SU-DHL-6 (cell line): ENCODE measurements around the gene CIZ1.
"Not testable (repeated sequence)": the region's sequence is repeated elsewhere in the genome, so short reads cannot be mapped to it uniquely, and the experiment has no call there.

Source experiments
- H2AFZ ChIP-seq: fragments of 200-600 bp; sonication (generic); 2 replicates; pipeline ENCODE4 v1.6.1; 2014; ENCODE audit warnings: low read depth, mild to moderate bottlenecking, moderate library complexity, mixed read lengths, antibody characterized with exemption, low read length; ENCODE audit not compliant: severe bottlenecking
- H3F3A ChIP-seq: fragments of 200-600 bp; shearing (Covaris generic); 2 replicates; pipeline ENCODE4 v1.6.0; 2016; ENCODE audit warnings: antibody characterized with exemption, mild to moderate bottlenecking; ENCODE audit not compliant: insufficient read depth
- H3K27ac ChIP-seq: fragments of 200-600 bp; sonication (generic); 2 replicates; pipeline ENCODE4 v1.5.1; 2016; ENCODE audit warnings: low read depth, mild to moderate bottlenecking, low read length, moderate library complexity, mixed read lengths
- H3K27me3 ChIP-seq: fragments of 200-600 bp; sonication (generic), shearing (Covaris generic); 2 replicates; pipeline ENCODE4 v1.6.0; 2014; ENCODE audit warnings: mild to moderate bottlenecking, low read length
- H3K36me3 ChIP-seq: fragments of 200-600 bp; sonication (generic); 2 replicates; pipeline ENCODE4 v1.6.1; 2014; ENCODE audit warnings: mild to moderate bottlenecking, low read length, mixed read lengths
- H3K4me2 ChIP-seq: fragments of 300-600, 200-600 bp; shearing (Covaris generic), sonication (generic); 2 replicates; pipeline ENCODE4 v1.6.0; 2014; ENCODE audit warnings: low read length, low read depth, mild to moderate bottlenecking; ENCODE audit not compliant: poor library complexity, severe bottlenecking
- H3K4me3 ChIP-seq: fragments of 200-600 bp; sonication (generic); 2 replicates; pipeline ENCODE4 v1.5.1; 2014; ENCODE audit warnings: antibody characterized with exemption, low read length, mild to moderate bottlenecking, mixed read lengths; ENCODE audit not compliant: insufficient read depth, poor library complexity, severe bottlenecking
- H3K79me2 ChIP-seq: fragments of 200-600 bp; sonication (generic); 2 replicates; pipeline ENCODE4 v1.6.1; 2014; ENCODE audit warnings: mild to moderate bottlenecking, low read length, moderate library complexity; ENCODE audit not compliant: insufficient read depth
- H3K9ac ChIP-seq: fragments of 200-600 bp; sonication (generic); 2 replicates; pipeline ENCODE4 v1.7.0; 2014; ENCODE audit warnings: mild to moderate bottlenecking, low read length
- H3K9me2 ChIP-seq: fragments of 200-600 bp; sonication (generic); replicated peaks from 2 replicates; pipeline ENCODE4 v1.6.1; 2014; ENCODE audit warnings: low read length; ENCODE audit not compliant: insufficient read depth
- H3K9me3 ChIP-seq: fragments of 200-600 bp; sonication (generic); 2 replicates; pipeline ENCODE4 v1.6.1; 2014; ENCODE audit warnings: low read length, mixed read lengths; ENCODE audit not compliant: insufficient read depth
- H4K20me1 ChIP-seq: fragments of 200-600 bp; sonication (generic); 2 replicates; pipeline ENCODE4 v1.6.1; 2014; ENCODE audit warnings: low read depth, mild to moderate bottlenecking, antibody characterized with exemption, low read length, moderate library complexity, mixed read lengths
- EZH2phosphoT487 ChIP-seq: fragments of 200-600 bp; sonication (generic), shearing (Covaris generic); conservative IDR thresholded peaks from 2 replicates; pipeline ENCODE4 v1.6.1; 2018; ENCODE audit warnings: mild to moderate bottlenecking, antibody characterized with exemption, low read length, moderate library complexity, mixed read lengths
- TF ChIP-seq, protein P1 (sequence below): fragments of 200-600 bp; sonication (generic); IDR thresholded peaks from one replicate; pipeline ENCODE4 v1.5.1; 2017; ENCODE audit warnings: antibody characterized with exemption, mild to moderate bottlenecking, low read length, moderate library complexity; ENCODE audit not compliant: insufficient read depth, poor library complexity, severe bottlenecking

CIZ1 gene

GRCh38 chr9:128231638-128232527, 40.5 kb upstream of the CIZ1 start:
- Histone ChIP-seq H3K36me3 (no peaks in the 10 kb centered on the region), H3K27ac (no peak overlapping the region), H3K4me2 (no peak overlapping the region), H3K27me3 (no peaks in the 10 kb centered on the region), H4K20me1 (no peaks in the 10 kb centered on the region), H3K9me3 (no peaks in the 10 kb centered on the region), H2AFZ (no peak overlapping the region), H3K4me3 (no peak overlapping the region), H3K9me2 (no peaks in the 10 kb centered on the region), H3K79me2 (no peaks in the 10 kb centered on the region), H3F3A (no peaks in the 10 kb centered on the region), H3K9ac (no peak overlapping the region)
- TF ChIP-seq, protein P1, sequence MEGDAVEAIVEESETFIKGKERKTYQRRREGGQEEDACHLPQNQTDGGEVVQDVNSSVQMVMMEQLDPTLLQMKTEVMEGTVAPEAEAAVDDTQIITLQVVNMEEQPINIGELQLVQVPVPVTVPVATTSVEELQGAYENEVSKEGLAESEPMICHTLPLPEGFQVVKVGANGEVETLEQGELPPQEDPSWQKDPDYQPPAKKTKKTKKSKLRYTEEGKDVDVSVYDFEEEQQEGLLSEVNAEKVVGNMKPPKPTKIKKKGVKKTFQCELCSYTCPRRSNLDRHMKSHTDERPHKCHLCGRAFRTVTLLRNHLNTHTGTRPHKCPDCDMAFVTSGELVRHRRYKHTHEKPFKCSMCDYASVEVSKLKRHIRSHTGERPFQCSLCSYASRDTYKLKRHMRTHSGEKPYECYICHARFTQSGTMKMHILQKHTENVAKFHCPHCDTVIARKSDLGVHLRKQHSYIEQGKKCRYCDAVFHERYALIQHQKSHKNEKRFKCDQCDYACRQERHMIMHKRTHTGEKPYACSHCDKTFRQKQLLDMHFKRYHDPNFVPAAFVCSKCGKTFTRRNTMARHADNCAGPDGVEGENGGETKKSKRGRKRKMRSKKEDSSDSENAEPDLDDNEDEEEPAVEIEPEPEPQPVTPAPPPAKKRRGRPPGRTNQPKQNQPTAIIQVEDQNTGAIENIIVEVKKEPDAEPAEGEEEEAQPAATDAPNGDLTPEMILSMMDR, result no peak
- no peak for TF ChIP-seq EZH2phosphoT487

GRCh38 chr9:128230897-128231296, 39.5 kb upstream of the CIZ1 start:
- H3K4me3 ChIP-seq, H3K9me3 ChIP-seq, H3K27me3 ChIP-seq, H3F3A ChIP-seq, H3K9ac ChIP-seq, H4K20me1 ChIP-seq, H2AFZ ChIP-seq, H3K9me2 ChIP-seq, H3K79me2 ChIP-seq, H3K27ac ChIP-seq, H3K36me3 ChIP-seq, H3K4me2 ChIP-seq: not testable (repeated sequence)

DNA sequence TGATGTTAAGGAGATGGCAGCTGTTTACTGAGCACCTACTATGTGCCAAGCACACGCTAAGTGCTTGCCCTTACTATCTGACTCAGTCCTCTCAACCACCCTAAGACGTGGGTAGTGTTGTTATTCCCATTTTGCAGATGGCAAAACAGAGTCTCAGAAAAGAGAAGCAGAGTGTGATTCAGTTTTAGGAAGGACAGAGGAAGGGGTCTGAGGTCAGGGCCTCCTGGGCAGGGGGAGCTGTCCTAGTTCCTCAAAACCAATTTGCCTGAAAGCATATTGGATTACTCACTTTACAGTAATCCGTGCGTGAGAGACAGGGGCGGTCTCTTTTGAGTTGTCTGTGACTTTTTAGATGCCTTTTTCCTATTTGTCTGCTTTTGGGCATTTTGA, 35.0 kb upstream of the CIZ1 start:
- no peaks in the 10 kb centered on the region for H3K27me3 ChIP-seq
- no peak overlapping the region for H3K4me3 ChIP-seq
- no peak overlapping the region for H2AFZ ChIP-seq
- no peaks in the 10 kb centered on the region for H3K9me2 ChIP-seq
- H3K79me2 ChIP-seq, result no peaks in the 10 kb centered on the region
- H3K4me2 ChIP-seq, result no peak overlapping the region
- TF ChIP-seq, protein P1, result no peak
- TF ChIP-seq EZH2phosphoT487, result no peak
- no peaks in the 10 kb centered on the region for H3K9me3 ChIP-seq
- H3K27ac ChIP-seq, result no peak overlapping the region
- H3K36me3 ChIP-seq, result no peaks in the 10 kb centered on the region
- H4K20me1 ChIP-seq, result no peaks in the 10 kb centered on the region
- no peak overlapping the region for H3K9ac ChIP-seq
- no peaks in the 10 kb centered on the region for H3F3A ChIP-seq

DNA sequence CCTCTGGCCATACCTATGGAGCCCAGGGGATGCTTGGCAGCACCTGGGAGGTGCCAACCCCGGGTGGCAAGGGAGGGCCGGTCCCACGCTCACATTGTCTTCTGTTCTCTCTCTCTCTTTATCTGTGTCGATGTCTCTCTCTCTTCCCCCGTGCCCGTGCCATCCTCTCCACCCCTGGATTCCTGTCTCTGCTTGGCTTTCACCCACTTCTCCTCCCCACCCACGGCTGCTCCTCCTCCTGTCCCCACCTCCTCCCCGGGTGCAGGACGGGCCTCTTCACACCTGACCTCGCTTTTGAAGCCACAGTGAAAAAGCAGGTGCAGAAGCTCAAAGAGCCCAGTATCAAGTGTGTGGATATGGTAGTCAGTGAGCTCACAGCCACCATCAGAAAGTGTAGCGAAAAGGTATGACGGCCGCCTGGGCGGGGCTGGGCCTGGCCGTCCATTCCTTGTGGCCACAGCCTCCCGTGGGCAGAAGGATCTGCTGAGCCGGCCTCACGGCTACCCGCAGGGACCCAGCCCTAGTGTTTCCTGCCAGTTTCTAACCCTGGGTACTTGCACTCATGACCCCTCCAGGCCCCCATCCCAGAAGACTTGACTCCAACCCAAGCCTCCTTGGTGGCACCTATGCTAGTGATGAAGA, 34.5 kb upstream of the CIZ1 start:
- TF ChIP-seq EZH2phosphoT487, result no peak
- Histone ChIP-seq H3K9me2 (no peaks in the 10 kb centered on the region), H3K4me3 (no peak overlapping the region), H3K4me2 (no peak overlapping the region), H3K27ac (no peak overlapping the region), H3K36me3 (no peaks in the 10 kb centered on the region), H3K27me3 (no peaks in the 10 kb centered on the region), H3F3A (no peaks in the 10 kb centered on the region), H3K79me2 (no peaks in the 10 kb centered on the region), H3K9ac (no peak overlapping the region), H3K9me3 (no peaks in the 10 kb centered on the region), H2AFZ (no peak overlapping the region), H4K20me1 (no peaks in the 10 kb centered on the region)
